Measurements from ENCODE around the gene GAGE13. TPM values are rescaled to one million over a fixed set of nuclear protein-coding genes. Genes with fewer than 3 reads are reported as not detected.
"Not testable (repeated sequence)": the region's sequence is repeated elsewhere in the genome, so short reads cannot be mapped to it uniquely, and the experiment has no call there.

GAGE13 gene, protein sequence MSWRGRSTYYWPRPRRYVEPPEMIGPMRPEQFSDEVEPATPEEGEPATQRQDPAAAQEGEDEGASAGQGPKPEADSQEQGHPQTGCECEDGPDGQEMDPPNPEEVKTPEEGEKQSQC
- not detected for total RNA-seq

DNA sequence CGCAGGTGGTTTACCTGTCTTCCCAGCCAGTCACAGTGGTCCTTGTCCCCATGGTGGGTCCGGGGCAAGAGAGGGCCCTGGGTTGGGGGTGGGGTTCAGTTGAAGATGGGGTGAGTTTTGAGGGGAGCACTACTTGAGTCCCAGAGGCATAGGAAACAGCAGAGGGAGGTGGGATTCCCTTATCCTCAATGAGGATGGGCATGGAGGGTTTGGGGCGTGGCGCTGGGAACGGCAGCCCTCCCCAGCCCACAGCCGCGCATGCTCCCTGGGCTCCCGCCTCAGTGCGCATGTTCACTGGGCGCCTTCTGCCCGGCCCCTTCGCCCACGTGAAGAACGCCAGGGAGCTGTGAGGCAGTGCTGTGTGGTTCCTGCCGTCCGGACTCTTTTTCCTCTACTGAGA is at the start of gene GAGE13:
Gene GAGE13 (plus strand): TSS at position 301 of the 400 bp plus-strand sequence. CDS start 1,156 bp downstream, outside the sequence.
- WGBS, 2 donors = no CpG with 5 or more reads among the region's 16 CpGs
- H3K4me3 ChIP-seq; ATAC-seq; H3K27ac ChIP-seq; H3K27me3 ChIP-seq; H3K36me3 ChIP-seq (replicated peaks in 1 of 2; ENCODE audit: insufficient read depth in 1 of 2, low read depth in 2 of 2); H3K4me1 ChIP-seq; H3K9me3 ChIP-seq; intact Hi-C loops (cut with DNase I); DNase-seq: not testable (repeated sequence)

DNA sequence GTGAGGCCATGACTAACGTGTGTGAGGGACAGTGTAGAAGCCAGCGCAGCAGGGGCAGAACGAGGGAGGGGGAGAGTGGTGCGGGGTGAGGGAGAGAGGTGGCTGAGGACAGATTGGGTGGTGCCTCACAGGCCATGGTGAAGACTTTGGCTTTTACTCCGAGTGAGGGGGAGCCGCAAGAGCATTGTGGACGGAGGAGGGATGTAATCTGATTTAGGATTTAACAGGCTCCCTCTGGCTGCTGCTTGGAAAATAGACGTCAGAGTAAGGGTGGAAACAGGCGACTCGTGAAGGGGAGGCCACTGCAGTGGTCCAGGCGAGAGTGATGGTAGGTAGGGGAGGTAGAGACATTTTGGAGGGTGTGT is 48.8 kb upstream of the GAGE13 start:
- DNase-seq = peak in 1 of 4 donors; percentile 8
- intact Hi-C loops (cut with DNase I) = no loop called here
- peaks cover under 1% of the 10 kb centered on the region for H3K4me1 ChIP-seq
- no peaks in the 10 kb centered on the region for H3K36me3 ChIP-seq (replicated peaks in 1 of 2; ENCODE audit: insufficient read depth in 1 of 2, low read depth in 2 of 2)
- H3K4me3 ChIP-seq = no peak overlapping the region
- no peaks in the 10 kb centered on the region for H3K9me3 ChIP-seq
- H3K27me3 ChIP-seq = no peaks in the 10 kb centered on the region
- WGBS, 2 donors = 61 to 74% methylated on average over 10 to 11 of the region's 11 CpGs
- ATAC-seq = no peak
- TF ChIP-seq POLR2A (IDR thresholded peaks at IDR 0.05) = no peak
- TF ChIP-seq, protein P1, sequence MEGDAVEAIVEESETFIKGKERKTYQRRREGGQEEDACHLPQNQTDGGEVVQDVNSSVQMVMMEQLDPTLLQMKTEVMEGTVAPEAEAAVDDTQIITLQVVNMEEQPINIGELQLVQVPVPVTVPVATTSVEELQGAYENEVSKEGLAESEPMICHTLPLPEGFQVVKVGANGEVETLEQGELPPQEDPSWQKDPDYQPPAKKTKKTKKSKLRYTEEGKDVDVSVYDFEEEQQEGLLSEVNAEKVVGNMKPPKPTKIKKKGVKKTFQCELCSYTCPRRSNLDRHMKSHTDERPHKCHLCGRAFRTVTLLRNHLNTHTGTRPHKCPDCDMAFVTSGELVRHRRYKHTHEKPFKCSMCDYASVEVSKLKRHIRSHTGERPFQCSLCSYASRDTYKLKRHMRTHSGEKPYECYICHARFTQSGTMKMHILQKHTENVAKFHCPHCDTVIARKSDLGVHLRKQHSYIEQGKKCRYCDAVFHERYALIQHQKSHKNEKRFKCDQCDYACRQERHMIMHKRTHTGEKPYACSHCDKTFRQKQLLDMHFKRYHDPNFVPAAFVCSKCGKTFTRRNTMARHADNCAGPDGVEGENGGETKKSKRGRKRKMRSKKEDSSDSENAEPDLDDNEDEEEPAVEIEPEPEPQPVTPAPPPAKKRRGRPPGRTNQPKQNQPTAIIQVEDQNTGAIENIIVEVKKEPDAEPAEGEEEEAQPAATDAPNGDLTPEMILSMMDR (IDR thresholded peaks at IDR 0.05) = no peak
- H3K27ac ChIP-seq = no peak overlapping the region

DNA sequence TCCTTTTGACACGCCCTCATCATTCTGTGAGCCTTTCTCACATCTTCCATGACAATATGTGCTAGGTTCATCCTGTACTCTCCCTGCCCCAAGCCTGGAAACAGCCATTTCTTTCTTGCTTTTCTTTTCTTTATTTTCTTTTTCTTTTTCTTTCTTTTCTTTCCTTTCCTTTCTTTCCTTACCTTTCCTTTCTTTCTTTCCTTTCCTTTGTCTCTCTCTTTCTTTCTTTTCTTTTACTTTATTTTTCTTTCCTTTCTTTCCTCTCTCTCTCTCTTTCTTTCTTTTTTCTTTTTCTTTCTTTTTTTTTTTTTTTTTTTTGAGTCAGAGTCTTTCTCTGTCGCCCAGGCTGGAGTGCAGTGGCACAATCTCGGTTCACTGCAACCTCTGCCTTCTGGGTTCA is 47.2 kb upstream of the GAGE13 start:
- no peaks in the 10 kb centered on the region for H3K36me3 ChIP-seq (replicated peaks in 1 of 2; ENCODE audit: insufficient read depth in 1 of 2, low read depth in 2 of 2)
- H3K27ac ChIP-seq = no peak overlapping the region
- H3K4me3 ChIP-seq = no peak overlapping the region
- intact Hi-C loops (cut with DNase I) = no loop called here
- H3K4me1 ChIP-seq = no peaks in the 10 kb centered on the region
- TF ChIP-seq, protein P1 (IDR thresholded peaks at IDR 0.05) = no peak
- TF ChIP-seq POLR2A (IDR thresholded peaks at IDR 0.05) = no peak
- WGBS, 2 donors = 83 to 97% methylated on average over 2 to 3 of the region's 3 CpGs
- DNase-seq (no peak), ATAC-seq (no peak)
- H3K9me3 ChIP-seq = no peaks in the 10 kb centered on the region
- H3K27me3 ChIP-seq = no peaks in the 10 kb centered on the region

DNA sequence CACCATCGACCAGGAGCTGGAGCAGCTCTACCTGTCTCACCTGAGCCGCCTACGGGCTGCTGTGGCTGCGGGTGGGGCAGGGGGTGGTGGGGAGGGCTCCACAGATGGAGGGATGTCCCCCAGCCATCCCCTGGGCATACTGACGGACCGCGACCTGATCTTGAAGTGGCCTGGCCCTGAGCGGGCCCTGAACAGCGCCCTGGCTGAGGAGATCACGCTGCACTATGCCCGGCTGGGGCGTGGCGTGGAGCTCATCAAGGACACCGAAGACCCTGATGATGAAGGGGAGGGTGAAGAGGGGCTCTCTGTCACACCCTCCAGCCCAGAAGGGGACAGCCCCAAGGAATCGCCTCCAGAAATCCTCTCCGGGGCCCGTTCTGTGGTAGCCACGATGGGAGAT is 45.2 kb upstream of the GAGE13 start:
- no peak for ATAC-seq

DNA sequence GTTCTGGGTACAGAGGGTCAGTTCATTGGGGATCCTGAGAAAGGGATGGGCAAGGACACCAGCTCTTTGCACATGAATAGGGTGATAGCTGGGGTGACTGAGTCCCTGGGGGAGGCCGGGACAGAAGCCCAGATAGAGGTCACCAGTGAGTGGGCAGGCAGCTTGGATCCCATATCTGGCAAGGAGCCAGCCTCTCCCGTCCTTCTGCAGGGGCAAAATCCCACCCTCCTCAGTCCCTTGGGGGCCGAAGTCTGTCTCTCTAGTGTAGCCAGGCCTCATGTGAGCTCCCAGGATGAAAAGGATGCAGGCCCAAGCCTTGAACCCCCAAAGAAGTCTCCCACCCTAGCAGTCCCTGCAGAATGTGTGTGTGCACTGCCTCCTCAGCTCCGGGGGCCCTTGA is 44.8 kb upstream of the GAGE13 start:
- H3K27me3 ChIP-seq = no peaks in the 10 kb centered on the region
- no peak for DNase-seq
- WGBS, 2 donors = 60 to 63% methylated on average over 2 of the region's 4 CpGs
- no peak for ATAC-seq
- H3K36me3 ChIP-seq (replicated peaks in 1 of 2; ENCODE audit: insufficient read depth in 1 of 2, low read depth in 2 of 2) = no peaks in the 10 kb centered on the region
- no peaks in the 10 kb centered on the region for H3K4me1 ChIP-seq
- H3K4me3 ChIP-seq = no peak overlapping the region
- intact Hi-C loops (cut with DNase I) = no loop called here
- TF ChIP-seq, protein P1 (IDR thresholded peaks at IDR 0.05) = no peak
- no peak for TF ChIP-seq POLR2A (IDR thresholded peaks at IDR 0.05)
- H3K27ac ChIP-seq = no peak overlapping the region
- no peaks in the 10 kb centered on the region for H3K9me3 ChIP-seq

More for the DNA sequence above, 45.2 kb upstream of the GAGE13 start:
- intact Hi-C loops (cut with DNase I) = no loop called here
- no peaks in the 10 kb centered on the region for H3K4me1 ChIP-seq
- DNase-seq = no peak
- H3K9me3 ChIP-seq = no peaks in the 10 kb centered on the region
- 92% methylated on average over 13 of the region's 18 CpGs; no CpG with 5 or more reads in 1 of the 2 donors for WGBS, 2 donors
- no peak overlapping the region for H3K27ac ChIP-seq
- H3K36me3 ChIP-seq (replicated peaks in 1 of 2; ENCODE audit: insufficient read depth in 1 of 2, low read depth in 2 of 2) = no peaks in the 10 kb centered on the region
- TF ChIP-seq POLR2A (IDR thresholded peaks at IDR 0.05) = no peak
- TF ChIP-seq, protein P1 (IDR thresholded peaks at IDR 0.05) = no peak
- no peak overlapping the region for H3K4me3 ChIP-seq
- H3K27me3 ChIP-seq = no peaks in the 10 kb centered on the region

Measured in body of pancreas (tissue), 4 donors.